Adipocyte (in vitro differentiated cells): Measurements from ENCODE around the gene ENOX1.

ENCODE experiments used
- DNase-seq: peaks from one replicate; pipeline ENCODE4 v3.0.0-alpha.2; 2015; ENCODE audit warnings: low read depth
- H3K27me3 ChIP-seq: replicated peaks from 2 replicates; pipeline ENCODE4 v1.7.0; 2013; ENCODE audit warnings: mild to moderate bottlenecking, low read length, moderate library complexity; ENCODE audit not compliant: control insufficient read depth, insufficient read depth
- H3K36me3 ChIP-seq: 2 replicates; pipeline ENCODE4 v1.7.0; 2013; ENCODE audit warnings: low read length, mild to moderate bottlenecking, moderate library complexity; ENCODE audit not compliant: control insufficient read depth, insufficient read depth, severe bottlenecking
- H3K4me1 ChIP-seq: 2 replicates; pipeline ENCODE4 v1.7.0; 2013; ENCODE audit warnings: mild to moderate bottlenecking, low read length, moderate library complexity; ENCODE audit not compliant: control insufficient read depth, insufficient read depth
- H3K4me3 ChIP-seq: 2 replicates; pipeline ENCODE4 v1.7.0; 2013; ENCODE audit warnings: mild to moderate bottlenecking, low read length, moderate library complexity
- H3K9ac ChIP-seq: 2 replicates; pipeline ENCODE4 v1.7.0; 2013; ENCODE audit warnings: mild to moderate bottlenecking, low read length, moderate library complexity
- H3K9me3 ChIP-seq: 2 replicates; pipeline ENCODE4 v1.7.0; 2013; ENCODE audit warnings: mild to moderate bottlenecking, low read length, moderate library complexity; ENCODE audit not compliant: control insufficient read depth

The ENOX1 gene

DNA sequence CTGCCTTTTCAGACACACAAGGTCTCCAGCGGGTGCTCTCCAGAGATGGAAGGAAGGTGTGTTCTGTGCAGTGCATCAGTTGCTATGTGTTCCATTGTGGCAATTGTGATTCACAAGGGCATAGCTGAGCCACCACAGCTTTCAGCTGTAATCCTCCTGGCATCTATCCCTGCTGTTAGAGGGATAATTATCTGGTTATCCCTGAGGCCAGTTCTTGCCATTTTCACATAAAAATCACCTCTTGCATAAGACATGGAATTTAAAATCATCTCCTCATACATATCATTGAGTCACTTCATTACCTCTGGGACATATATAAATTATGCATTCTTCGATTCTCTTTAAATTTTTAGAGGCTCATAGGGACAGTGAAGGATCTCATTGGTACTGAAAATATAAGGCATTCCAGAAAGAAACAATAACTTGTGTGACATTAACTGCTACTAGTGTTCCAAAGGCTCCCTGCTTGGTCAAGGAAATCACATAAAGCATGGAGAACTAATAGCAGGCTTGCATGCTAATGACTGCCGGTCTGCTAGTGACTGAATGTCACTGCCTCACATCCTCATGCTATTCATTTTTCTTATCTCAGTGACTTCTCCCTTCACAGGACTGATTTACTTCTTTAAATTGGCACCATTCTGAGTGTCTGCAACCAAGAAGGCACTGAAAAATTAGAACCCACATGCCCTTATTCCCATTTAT lies 214.0 kb downstream of the ENOX1 start:
- Histone ChIP-seq H3K4me3 (no peak overlapping the region), H3K9me3 (no peaks in the 10 kb centered on the region), H3K9ac (no peak overlapping the region), H3K36me3 (no peaks in the 10 kb centered on the region), H3K27me3 (no peaks in the 10 kb centered on the region), H3K4me1 (peaks cover 18% of the 10 kb centered on the region)
- peak; percentile 75 for DNase-seq

DNA sequence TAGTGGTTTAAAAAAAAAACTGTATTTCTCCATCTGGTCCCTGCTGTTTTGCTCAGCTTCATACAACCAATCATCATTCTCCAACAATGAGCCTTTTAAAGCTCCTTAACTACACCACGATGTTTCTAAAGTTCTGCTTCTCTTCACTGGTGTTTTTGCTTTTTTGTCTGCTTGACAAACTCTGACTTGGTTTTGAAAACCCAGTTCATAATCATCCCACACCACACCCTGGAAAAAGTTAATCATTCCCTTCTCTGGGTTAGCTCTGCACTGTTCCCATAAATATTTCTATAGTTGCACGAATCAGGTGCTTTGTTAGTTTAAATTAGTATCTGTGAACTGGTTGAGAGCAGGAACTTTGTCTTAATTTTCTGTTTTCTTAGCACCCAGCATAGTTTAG lies 217.1 kb downstream of the ENOX1 start:
- Histone ChIP-seq H3K36me3 (no peaks in the 10 kb centered on the region), H3K9me3 (no peaks in the 10 kb centered on the region), H3K27me3 (no peaks in the 10 kb centered on the region), H3K9ac (no peak overlapping the region), H3K4me1 (peaks cover 23% of the 10 kb centered on the region), H3K4me3 (no peak overlapping the region)
- DNase-seq, result no peak

DNA sequence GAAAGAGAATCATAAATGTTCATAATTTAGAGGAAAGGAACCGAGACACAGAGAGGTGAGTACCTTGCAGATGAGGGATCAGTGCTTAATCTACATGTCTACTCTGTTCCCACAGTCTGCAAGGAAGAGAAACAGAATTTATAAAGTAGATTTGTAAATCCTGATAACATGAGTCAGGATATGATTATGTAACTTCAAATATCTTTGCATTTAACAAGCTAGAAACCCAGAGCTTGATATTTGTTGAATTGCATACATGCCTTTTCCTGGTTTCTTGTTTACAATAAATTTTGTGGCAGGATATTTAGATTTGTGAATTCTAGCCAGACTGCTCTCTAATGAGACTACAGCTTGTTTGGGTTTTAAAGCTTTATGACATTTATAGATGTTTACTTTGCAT lies 219.2 kb downstream of the ENOX1 start:
- DNase-seq, result peak; percentile 65
- Histone ChIP-seq H3K9me3 (no peaks in the 10 kb centered on the region), H3K36me3 (no peaks in the 10 kb centered on the region), H3K27me3 (no peaks in the 10 kb centered on the region), H3K4me1 (peaks cover 11% of the 10 kb centered on the region), H3K4me3 (no peak overlapping the region), H3K9ac (no peak overlapping the region)

DNA sequence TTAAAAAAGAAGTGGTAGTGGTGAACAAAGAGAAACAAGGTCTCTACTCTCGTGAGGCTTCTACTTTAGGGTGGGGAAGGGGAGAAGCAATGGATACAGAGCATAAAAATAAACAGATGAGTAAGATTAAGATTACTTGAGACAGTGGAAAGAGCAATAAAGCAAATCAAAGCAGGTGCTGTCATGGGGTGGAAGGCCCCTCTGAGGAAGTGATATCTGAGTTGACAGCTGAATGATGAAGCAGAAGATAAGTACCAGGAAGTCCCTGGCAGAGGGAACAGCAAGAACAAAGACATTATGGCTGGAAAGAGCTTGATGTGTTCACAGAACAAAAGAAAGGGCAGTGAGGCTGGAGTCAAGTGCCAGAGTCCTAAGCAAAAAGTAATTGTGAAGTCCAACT lies 221.8 kb downstream of the ENOX1 start:
- H3K36me3 ChIP-seq, result no peaks in the 10 kb centered on the region
- H3K9me3 ChIP-seq, result no peaks in the 10 kb centered on the region
- no peak for DNase-seq
- no peak overlapping the region for H3K9ac ChIP-seq
- H3K4me3 ChIP-seq, result no peak overlapping the region
- H3K27me3 ChIP-seq, result no peaks in the 10 kb centered on the region
- peaks cover 6% of the 10 kb centered on the region for H3K4me1 ChIP-seq

DNA sequence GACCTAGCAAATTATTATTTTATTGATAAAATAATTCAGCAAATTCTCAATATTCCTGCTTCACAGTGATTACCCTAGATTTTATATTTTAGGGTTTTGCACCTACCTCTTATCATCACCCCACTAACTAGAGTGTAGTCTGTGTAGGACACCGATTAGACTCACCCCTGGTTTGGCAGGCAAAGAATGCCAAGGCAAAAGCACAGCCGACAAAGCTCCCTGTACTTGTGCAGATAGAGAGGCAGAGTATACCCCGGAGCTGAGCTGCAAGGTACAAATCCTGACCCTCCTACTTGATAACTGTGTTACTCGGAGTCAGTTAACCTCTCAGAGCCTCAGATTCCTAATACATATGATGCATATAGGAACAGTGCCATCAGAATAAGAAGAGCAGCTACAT lies 225.7 kb downstream of the ENOX1 start:
- H3K36me3 ChIP-seq, result no peaks in the 10 kb centered on the region
- DNase-seq, result no peak
- H3K9ac ChIP-seq, result no peak overlapping the region
- no peaks in the 10 kb centered on the region for H3K9me3 ChIP-seq
- no peaks in the 10 kb centered on the region for H3K27me3 ChIP-seq
- H3K4me1 ChIP-seq, result peaks cover 10% of the 10 kb centered on the region
- no peak overlapping the region for H3K4me3 ChIP-seq

DNA sequence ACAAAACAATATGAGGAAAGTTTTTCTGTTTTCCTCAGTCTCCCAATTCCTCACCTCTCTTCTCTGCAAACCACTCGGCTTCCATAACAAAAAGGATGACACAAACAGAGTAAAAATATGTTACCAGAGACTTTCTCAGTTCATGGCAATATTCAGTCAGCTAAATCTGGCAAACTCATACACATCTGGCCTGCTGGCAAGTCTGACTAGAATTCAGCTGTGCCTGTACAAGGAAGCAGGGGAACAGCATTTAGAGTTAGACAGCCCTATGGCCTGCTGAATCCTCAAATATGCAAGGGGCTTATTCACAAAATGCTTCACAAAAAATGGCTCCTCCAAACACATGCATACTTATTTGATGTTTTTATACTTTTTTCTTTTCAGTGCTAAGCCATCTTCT lies 227.8 kb downstream of the ENOX1 start:
- no peaks in the 10 kb centered on the region for H3K36me3 ChIP-seq
- DNase-seq, result peak; percentile 10
- no peak overlapping the region for H3K4me3 ChIP-seq
- H3K9ac ChIP-seq, result no peak overlapping the region
- peaks cover 10% of the 10 kb centered on the region for H3K4me1 ChIP-seq
- H3K27me3 ChIP-seq, result no peaks in the 10 kb centered on the region
- no peaks in the 10 kb centered on the region for H3K9me3 ChIP-seq

DNA sequence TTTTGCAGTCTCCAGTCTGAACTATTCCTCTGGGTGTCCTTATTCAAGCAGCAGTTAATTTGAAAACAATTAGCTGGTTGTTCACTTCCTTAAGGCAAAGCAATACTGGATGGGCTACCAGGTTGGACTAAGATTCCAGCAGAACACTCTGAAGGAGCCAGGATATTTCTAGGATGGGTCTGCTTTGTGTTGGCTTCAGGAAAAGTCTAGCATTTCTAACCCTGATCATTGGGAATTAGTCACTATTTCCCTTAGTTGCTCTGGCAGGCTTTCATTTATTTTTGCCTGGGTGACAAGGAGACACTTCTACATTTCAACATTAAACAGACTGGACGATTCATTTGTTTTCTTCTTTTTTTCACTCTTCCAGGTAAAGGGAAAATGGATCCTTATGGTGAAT lies 228.4 kb downstream of the ENOX1 start:
- no peak for DNase-seq
- no peaks in the 10 kb centered on the region for H3K36me3 ChIP-seq
- H3K9me3 ChIP-seq, result no peaks in the 10 kb centered on the region
- H3K9ac ChIP-seq, result no peak overlapping the region
- H3K4me3 ChIP-seq, result no peak overlapping the region
- H3K27me3 ChIP-seq, result no peaks in the 10 kb centered on the region
- H3K4me1 ChIP-seq, result peaks cover 10% of the 10 kb centered on the region

DNA sequence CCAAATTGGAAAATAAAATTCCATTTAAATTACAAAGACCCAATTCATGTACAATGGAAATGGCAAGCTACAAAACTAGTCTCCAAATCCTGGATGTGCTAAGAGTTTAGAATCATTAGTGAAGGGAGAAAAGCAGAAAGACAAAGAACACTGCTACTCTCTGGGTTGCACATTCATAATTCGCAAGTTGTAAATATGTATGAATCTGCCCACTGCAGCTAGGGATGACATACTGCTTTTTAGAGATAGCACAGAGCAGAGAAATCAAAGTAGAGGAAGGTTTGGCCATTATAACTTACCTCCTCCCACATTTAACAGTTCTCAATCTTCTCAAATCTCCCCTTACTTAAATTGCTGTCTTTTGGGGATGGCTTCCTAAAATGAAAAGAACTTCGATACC lies 231.1 kb downstream of the ENOX1 start:
- Histone ChIP-seq H3K9me3 (no peaks in the 10 kb centered on the region), H3K4me1 (peaks cover 10% of the 10 kb centered on the region), H3K27me3 (no peaks in the 10 kb centered on the region), H3K4me3 (no peak overlapping the region), H3K36me3 (no peaks in the 10 kb centered on the region), H3K9ac (no peak overlapping the region)
- no peak for DNase-seq

DNA sequence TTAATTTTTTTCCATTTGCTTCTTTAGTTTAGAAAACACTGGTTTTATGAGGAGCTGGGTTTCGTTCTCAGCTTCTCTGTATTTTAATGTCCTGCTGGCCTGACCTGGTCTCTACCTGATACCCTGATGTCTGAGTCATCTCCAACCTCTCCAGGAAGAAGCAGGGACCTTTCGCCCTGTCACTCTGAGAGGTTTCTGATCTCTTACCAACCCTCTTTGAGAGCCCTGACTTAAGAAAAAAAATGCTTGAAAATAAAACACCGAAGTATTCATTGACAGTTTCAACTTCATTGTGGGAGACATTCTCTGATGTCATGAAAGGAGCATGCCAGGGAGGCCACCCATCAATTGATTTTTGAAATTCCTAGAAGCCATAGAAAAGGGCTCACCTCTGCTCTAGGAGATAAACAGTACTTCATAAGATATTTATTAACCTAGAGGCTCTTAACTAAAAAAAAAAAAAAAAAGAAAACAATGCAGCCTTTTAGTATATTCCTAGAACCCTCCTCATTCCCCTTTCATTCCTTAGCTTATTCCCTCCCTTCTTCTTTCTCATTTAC lies 234.8 kb downstream of the ENOX1 start:
- peaks cover 2% of the 10 kb centered on the region for H3K4me1 ChIP-seq
- DNase-seq, result no peak
- peaks cover 4% of the 10 kb centered on the region for H3K27me3 ChIP-seq
- no peak overlapping the region for H3K4me3 ChIP-seq
- no peak overlapping the region for H3K9ac ChIP-seq
- no peaks in the 10 kb centered on the region for H3K9me3 ChIP-seq
- H3K36me3 ChIP-seq, result no peaks in the 10 kb centered on the region

DNA sequence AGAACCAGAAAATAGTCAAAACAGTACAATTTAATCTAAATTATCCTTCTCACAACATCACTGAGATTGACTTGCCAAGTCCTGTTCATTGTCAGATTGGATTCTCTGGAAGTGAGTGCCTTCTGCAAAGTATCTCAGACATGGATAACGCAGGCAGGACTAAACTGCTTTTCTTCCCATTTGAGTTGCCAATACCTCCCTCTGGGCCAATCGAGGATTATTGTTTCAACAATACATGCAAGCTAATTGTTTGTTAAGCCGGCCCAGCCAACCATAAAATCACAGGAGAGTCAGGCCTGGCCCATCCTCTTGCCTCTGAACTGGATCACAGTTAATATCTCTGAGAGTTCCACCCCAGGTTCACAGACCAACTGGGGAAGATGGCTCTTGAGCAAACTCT lies 240.0 kb downstream of the ENOX1 start:
- H3K36me3 ChIP-seq, result no peaks in the 10 kb centered on the region
- H3K27me3 ChIP-seq, result peaks cover 4% of the 10 kb centered on the region
- no peak for DNase-seq
- H3K9me3 ChIP-seq, result no peaks in the 10 kb centered on the region
- H3K4me3 ChIP-seq, result no peak overlapping the region
- no peak overlapping the region for H3K9ac ChIP-seq
- H3K4me1 ChIP-seq, result peaks cover 31% of the 10 kb centered on the region

GRCh38 chr13:43546251-43546650 lies 240.5 kb downstream of the ENOX1 start:
- peaks cover 31% of the 10 kb centered on the region for H3K4me1 ChIP-seq
- H3K9me3 ChIP-seq, result no peaks in the 10 kb centered on the region
- H3K36me3 ChIP-seq, result no peaks in the 10 kb centered on the region
- H3K27me3 ChIP-seq, result peaks cover 4% of the 10 kb centered on the region
- DNase-seq, result no peak
- no peak overlapping the region for H3K9ac ChIP-seq
- H3K4me3 ChIP-seq, result no peak overlapping the region
